Ascending aorta (tissue), 2 donors: ENCODE results near the gene MAP3K14. TPM values are rescaled to one million over a fixed set of nuclear protein-coding genes. Genes with fewer than 3 reads are reported as not detected.
A peak's percentile ranks its signal among the peaks of the same experiment; 100 is the strongest.

Experiments used
- DNase-seq, 2 donors: peaks; one replicate each; pipeline ENCODE4 v3.0.0-alpha.2; 2019; ENCODE audit warnings: low spot score in 2 of 2
- H3K27ac ChIP-seq, 2 donors: fragments of 200-600 bp; sonication (generic); one replicate each; pipeline ENCODE4 v1.5.1; 2016 to 2017; ENCODE audit warnings: mild to moderate bottlenecking in 1 of 2
- H3K27me3 ChIP-seq: fragments of 200-600 bp; sonication (generic); one replicate; pipeline ENCODE4 v1.5.1; 2017
- H3K36me3 ChIP-seq, 2 donors: fragments of 200-600 bp; sonication (generic); one replicate each; pipeline ENCODE4 v1.5.1; 2016
- H3K4me1 ChIP-seq, 2 donors: fragments of 200-600 bp; sonication (generic); one replicate each; pipeline ENCODE4 v1.5.1; 2016 to 2017; ENCODE audit warnings: mild to moderate bottlenecking in 1 of 2
- H3K4me3 ChIP-seq, 2 donors: fragments of 200-600 bp; sonication (generic); one replicate each; pipeline ENCODE4 v1.5.1; 2016 to 2017; ENCODE audit warnings: mild to moderate bottlenecking in 1 of 2
- H3K9me3 ChIP-seq, 2 donors: fragments of 200-600 bp; sonication (generic); one replicate each; pipeline ENCODE4 v1.5.1; 2016
- intact Hi-C: fragments of 100-400 bp; cut with DNase I; formaldehyde crosslinking; loops from one replicate; pipeline ENCODE4 v1.15.1; 2023
- total RNA-seq: library from RNA; depleted of rRNA; stranded (reverse); fragments of >200 nt; gene quantifications from one replicate; pipeline ENCODE4 v1.1.0, GENCODE V29; 2016
- TF ChIP-seq, protein P1 (sequence below), 3 experiments: fragments of 200-600 bp in 2 of 3; fragments of 450-650 bp in 1 of 3; sonication (generic) in 2 of 3; IDR thresholded peaks; one replicate each; pipeline ENCODE4 v1.5.1; 2016 to 2019; ENCODE audit warnings: antibody characterized with exemption in 3 of 3, mild to moderate bottlenecking in 1 of 3, moderate library complexity in 1 of 3

The MAP3K14 gene
- total RNA-seq, 1 donor from 2014 or later = 7.7 TPM

DNA sequence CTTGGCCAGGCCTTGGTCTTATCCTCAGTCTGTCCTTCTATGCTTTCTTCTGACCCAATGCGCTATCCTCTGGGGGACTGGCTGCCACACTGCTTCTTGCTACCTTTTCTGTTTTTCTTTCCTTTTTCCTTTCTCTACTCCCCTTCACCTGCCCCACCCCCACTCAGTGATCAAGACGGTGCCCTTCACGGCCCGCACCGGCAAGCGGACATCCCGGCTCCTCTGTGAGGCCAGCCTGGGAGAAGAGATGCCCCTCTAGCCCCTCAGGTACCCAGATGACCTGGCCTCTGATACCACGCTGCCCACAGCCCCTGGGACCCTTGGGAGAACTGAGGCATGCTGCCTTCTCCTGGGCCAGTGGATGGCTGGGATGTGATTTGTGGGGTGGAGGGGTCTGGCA is 70.5 kb downstream of the MAP3K14 start:
- H3K36me3 ChIP-seq = no peaks in the 10 kb centered on the region
- no peak for DNase-seq
- TF ChIP-seq, protein P1, sequence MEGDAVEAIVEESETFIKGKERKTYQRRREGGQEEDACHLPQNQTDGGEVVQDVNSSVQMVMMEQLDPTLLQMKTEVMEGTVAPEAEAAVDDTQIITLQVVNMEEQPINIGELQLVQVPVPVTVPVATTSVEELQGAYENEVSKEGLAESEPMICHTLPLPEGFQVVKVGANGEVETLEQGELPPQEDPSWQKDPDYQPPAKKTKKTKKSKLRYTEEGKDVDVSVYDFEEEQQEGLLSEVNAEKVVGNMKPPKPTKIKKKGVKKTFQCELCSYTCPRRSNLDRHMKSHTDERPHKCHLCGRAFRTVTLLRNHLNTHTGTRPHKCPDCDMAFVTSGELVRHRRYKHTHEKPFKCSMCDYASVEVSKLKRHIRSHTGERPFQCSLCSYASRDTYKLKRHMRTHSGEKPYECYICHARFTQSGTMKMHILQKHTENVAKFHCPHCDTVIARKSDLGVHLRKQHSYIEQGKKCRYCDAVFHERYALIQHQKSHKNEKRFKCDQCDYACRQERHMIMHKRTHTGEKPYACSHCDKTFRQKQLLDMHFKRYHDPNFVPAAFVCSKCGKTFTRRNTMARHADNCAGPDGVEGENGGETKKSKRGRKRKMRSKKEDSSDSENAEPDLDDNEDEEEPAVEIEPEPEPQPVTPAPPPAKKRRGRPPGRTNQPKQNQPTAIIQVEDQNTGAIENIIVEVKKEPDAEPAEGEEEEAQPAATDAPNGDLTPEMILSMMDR (IDR thresholded peaks at IDR 0.05) = no peak
- no peaks in the 10 kb centered on the region for H3K9me3 ChIP-seq
- H3K27ac ChIP-seq = no peak overlapping the region
- intact Hi-C loops = no loop called here
- no peak overlapping the region for H3K4me3 ChIP-seq
- H3K27me3 ChIP-seq = peaks cover 1% of the 10 kb centered on the region
- peaks cover 5 to 13% of the 10 kb centered on the region in 2 donors for H3K4me1 ChIP-seq

GRCh38 chr17:45244725-45245656 is 71.8 kb downstream of the MAP3K14 start:
- no peak overlapping the region for H3K27ac ChIP-seq
- H3K36me3 ChIP-seq = no peaks in the 10 kb centered on the region
- H3K27me3 ChIP-seq = peaks cover 8% of the 10 kb centered on the region
- intact Hi-C loops = no loop called here
- TF ChIP-seq, protein P1 (IDR thresholded peaks at IDR 0.05) = no peak
- H3K4me3 ChIP-seq = no peak overlapping the region
- H3K4me1 ChIP-seq = peaks cover 10 to 16% of the 10 kb centered on the region in 2 donors
- H3K9me3 ChIP-seq = no peaks in the 10 kb centered on the region
- no peak for DNase-seq

- H3K9me3 ChIP-seq = no peaks in the 10 kb centered on the region
- H3K27ac ChIP-seq = no peak overlapping the region
- TF ChIP-seq, protein P1 (IDR thresholded peaks at IDR 0.05) = no peak
- no peaks in the 10 kb centered on the region for H3K36me3 ChIP-seq
- no peak for DNase-seq
- no peak overlapping the region for H3K4me3 ChIP-seq
- H3K4me1 ChIP-seq = peaks cover 10 to 16% of the 10 kb centered on the region in 2 donors
- peaks cover 8% of the 10 kb centered on the region for H3K27me3 ChIP-seq
- intact Hi-C loops = no loop called here
Measured at GRCh38 chr17:45243750-45244149, 73.1 kb downstream of the MAP3K14 start.

- no peak overlapping the region for H3K27ac ChIP-seq
- no peaks in the 10 kb centered on the region for H3K9me3 ChIP-seq
- peak overlapping the region; percentile 18 to 43 for H3K4me3 ChIP-seq
- DNase-seq = no peak
- intact Hi-C loops = no loop called here
- H3K36me3 ChIP-seq = no peaks in the 10 kb centered on the region
- TF ChIP-seq, protein P1 (IDR thresholded peaks at IDR 0.05) = no peak
- H3K27me3 ChIP-seq = peaks cover 8% of the 10 kb centered on the region
- peaks cover 8 to 10% of the 10 kb centered on the region in 2 donors for H3K4me1 ChIP-seq
Measured at GRCh38 chr17:45242029-45242414, 74.8 kb downstream of the MAP3K14 start.

DNA sequence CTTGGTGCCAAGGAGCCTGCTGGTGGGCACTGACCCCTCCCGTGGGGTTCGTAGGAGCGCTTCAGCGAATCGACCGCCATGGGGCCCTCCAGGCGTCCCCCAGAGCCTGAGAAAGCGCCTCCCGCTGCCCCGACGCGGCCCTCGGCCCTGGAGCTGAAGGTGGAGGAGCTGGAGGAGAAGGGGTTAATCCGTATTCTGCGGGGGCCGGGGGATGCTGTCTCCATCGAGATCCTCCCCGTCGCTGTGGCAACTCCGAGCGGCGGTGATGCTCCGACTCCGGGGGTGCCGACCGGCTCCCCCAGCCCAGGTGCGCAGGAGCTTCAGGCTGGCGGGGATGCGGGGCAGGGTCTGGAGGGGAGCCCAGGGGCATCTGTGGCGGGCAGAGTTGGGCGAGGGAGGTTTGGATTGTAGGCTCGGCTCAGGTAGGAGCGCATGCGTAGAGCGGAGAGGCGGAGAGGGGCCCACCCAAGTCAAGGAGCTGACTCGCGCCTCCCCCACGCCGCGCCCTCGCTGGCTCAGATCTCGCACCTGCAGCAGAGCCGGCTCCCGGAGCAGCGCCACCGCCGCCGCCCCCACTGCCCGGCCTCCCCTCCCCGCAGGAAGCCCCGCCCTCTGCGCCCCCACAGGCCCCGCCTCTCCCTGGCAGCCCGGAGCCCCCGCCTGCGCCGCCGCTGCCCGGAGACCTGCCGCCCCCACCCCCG is 75.3 kb downstream of the MAP3K14 start:
- Histone ChIP-seq H3K36me3 (no peaks in the 10 kb centered on the region), H3K27me3 (peaks cover 8% of the 10 kb centered on the region), H3K4me1 (peaks cover 5 to 6% of the 10 kb centered on the region in 2 donors), H3K9me3 (no peaks in the 10 kb centered on the region), H3K27ac (no peak overlapping the region), H3K4me3 (peak overlapping the region; percentile 18 to 43)
- TF ChIP-seq, protein P1 (IDR thresholded peaks at IDR 0.05) = no peak
- intact Hi-C loops = no loop called here
- no peak for DNase-seq
